ENCODE data around the gene GRK5. TPM values are rescaled to one million over a fixed set of nuclear protein-coding genes. Genes with fewer than 3 reads are reported as not detected.
"Not testable (repeated sequence)": the region's sequence is repeated elsewhere in the genome, so short reads cannot be mapped to it uniquely, and the experiment has no call there.

The GRK5 gene
- total RNA-seq, 1 donor from 2014 or later = 93.1 TPM

DNA sequence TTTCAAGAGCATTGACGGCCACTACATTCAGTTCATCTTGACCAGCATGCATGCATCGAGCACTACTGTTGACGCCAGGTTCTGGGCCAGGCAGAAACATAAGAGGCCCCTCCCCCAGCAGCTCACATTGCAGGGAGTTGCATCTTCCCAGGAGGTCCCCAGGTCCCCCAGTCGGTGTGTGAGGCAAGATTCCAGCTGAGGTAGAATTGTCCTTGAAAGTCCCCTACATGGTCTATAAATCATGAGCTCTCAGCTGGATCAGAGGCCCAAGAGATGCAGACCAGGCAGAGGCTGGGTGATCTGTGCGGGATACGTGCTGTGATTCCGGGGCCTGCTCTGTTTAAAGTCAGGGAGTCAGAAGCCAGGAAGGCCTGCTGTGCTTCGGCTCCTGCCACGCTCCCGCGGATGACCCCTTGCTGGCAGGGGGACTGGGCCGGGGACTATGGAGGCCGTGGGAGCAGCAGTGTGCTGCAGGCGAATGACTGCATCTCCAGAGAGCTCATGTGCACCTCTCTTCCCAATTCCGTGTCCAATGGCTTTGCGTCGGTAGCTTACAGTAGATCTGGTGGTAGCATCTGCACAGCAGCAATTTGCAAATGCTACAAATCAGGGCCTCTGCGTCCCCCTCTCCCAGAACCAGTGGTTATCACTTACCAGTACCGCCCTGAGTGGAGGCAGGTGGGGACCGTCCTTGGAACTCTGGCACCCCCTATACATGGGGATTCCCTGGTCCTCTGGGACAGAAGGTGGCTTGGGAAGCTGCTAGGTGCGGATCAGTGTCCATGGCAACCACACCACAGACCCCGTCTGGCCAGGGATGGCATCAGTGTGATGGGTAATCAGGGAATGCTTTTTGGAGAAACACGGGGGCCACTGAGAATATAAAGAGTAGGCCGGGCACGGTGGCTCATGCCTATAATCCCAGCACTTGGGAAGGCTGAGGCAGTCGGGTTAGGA lies 241.5 kb downstream of the GRK5 start:
- DNase-seq (ENCODE audit: extremely low read depth, low read depth, low spot score) = no peak

DNA sequence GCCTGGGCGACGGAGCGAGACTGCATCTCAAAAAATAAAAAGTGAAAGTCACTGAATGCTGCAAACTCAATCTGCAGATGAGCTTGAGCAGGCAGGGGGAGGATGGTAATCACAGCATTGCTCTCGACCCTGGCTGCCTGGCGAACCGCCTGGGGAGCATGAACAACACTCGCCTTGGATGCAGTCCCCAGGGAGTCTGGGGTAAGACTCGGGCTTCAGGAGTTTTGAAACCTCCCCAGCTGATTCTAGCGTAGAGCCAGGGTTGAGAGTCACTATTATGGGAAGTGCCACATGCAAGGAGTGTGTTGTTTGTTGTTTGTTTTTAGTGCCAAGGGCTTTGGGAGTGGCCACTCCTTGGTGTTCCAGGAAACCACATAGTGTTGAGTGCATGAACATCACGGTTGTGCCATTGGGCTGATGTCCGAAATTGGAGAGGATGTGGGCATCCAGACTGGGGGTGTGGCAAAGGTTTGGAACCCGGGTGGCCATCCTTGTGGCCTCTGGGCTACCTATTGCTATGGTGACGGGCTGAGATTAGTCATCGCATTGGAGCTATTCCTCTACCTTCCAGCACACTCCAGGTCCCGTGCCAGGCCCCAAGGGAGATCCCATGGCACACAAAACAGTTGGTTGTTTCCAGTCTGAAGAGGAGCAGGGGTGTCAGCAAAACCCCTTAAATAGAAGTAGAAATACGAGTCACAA lies 242.5 kb downstream of the GRK5 start:
- no peak for DNase-seq (ENCODE audit: extremely low read depth, low read depth, low spot score)

DNA sequence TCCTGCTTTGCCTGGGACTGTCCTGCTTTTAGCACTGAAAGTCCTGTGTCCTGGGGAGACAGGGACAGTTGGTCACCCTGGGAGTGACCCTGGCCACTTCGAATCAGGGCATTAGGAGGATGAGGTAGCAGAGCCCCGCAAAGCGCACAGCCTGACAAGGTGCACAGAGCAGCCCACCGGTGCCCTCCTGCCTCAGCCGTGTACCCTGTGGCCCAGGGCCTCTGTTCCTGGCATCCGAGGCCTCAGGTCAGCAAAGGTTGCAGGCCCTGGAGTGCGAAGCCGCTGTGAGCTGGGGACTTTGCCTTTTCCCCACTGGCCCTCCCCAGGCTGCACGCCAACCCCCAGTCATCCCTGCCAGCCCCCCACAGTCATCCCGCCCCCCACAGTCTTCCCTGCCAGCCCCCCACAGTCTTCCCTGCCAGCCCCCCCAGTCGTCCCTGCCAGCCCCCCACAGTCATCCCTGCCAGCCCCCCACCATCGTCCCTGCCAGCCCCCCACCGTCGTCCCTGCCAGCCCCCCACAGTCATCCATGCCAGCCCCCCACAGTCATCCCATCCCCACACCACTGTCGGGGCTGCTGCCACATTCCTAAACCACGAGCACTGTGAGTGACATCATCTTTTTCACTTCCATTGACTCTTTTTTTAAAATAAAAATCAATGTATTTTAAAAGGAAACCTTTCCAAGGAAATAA lies 243.4 kb downstream of the GRK5 start:
- DNase-seq (ENCODE audit: extremely low read depth, low read depth, low spot score) = no peak

DNA sequence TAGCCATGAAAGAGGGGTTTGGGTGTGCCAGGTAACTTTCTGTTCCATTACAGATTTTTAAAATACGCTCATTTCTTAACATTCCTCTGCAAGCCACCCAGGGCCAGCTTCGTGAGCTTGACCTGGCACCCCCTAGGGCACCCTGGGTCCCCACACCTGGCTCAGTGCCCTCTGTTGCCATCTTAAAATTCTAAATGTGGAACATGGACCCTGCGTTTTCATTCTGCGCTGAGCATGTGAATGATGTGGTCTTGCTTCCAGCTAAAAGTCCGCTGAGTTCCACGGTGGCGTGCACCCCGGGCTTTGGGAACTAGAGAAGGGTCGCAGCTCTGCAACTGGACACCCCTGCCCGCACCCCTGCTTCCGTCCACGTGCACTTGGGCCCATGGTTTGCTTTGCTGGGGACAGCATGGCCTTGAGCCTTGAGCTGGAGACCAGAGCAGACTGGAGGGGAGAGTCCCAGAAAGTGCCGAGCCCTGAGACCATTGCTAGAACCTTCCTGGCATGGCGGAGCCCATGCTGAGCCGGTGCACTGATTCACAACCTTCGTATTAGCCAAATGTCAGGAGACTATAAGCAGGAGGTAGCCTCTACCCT lies 244.0 kb downstream of the GRK5 start:
- no peak for DNase-seq (ENCODE audit: extremely low read depth, low read depth, low spot score)

DNA sequence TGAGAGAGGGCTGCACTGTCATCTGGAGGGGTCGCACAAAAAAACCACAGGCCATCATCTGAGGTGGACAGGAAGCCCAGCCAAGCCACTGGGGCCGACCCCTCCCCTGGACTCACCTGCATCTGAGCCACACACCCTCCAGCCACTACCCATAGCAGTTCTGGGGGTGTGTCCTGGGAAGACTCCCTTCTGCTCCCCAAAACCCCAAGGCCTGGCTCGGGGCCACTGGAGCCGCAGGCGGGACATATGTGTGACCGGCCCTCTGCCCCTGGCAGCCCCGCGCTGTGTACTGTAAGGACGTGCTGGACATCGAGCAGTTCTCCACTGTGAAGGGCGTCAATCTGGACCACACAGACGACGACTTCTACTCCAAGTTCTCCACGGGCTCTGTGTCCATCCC lies 245.0 kb downstream of the GRK5 start:
- DNase-seq (ENCODE audit: extremely low read depth, low read depth, low spot score) = no peak

DNA sequence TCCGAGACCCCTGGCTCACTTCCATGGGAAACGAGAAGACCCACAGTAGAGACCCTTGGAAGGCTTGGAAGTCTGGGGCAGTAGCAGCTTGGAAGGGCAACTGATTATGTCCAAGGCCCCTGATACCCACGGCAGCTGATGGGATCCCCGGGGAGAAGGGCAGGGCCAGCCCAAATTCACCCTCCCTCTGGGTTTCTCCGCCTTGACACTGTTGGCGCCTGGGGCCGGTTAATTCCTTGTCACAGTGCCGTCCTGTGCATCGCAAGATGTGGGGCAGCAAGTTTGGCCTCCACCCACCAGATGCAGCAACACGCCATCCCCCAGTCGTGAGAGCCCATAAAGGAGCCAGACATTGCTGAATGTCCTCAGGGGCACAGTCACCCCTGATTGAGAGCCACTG lies 245.9 kb downstream of the GRK5 start:
- DNase-seq (ENCODE audit: extremely low read depth, low read depth, low spot score) = no peak

DNA sequence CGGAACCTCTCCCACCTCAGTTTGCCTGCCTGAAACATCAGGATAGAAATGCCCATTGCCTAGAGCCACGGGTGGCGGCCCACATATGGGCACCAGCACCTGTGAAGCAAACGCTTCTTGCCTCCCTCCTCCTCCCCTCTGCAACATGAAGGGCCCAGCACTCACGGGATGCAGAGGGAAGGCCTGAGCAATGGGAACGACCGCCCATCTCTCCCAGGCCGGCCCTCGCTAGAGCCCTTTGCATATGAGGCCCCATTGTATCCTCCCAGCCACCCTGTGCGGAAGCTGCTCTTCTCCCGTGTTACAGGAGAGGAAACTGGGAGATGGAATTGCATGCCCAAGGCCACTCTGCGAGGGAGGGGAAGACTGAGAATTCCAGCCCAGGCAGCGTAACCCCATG lies 246.9 kb downstream of the GRK5 start:
- no peak for DNase-seq (ENCODE audit: extremely low read depth, low read depth, low spot score)

DNA sequence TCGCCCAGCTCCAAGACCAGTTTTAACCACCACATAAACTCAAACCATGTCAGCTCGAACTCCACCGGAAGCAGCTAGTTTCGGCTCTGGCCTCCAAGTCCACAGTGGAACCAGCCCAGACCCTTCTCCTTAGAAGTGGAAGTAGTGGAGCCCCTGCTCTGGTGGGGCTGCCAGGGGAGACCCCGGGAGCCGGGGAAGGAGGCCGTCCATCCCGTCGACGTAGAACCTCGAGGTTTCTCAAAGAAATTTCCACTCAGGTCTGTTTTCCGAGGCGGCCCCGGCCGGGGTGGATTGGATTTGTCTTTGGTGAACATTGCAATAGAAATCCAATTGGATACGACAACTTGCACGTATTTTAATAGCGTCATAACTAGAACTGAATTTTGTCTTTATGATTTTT lies 247.6 kb downstream of the GRK5 start:
- no peak for DNase-seq (ENCODE audit: extremely low read depth, low read depth, low spot score)

DNA sequence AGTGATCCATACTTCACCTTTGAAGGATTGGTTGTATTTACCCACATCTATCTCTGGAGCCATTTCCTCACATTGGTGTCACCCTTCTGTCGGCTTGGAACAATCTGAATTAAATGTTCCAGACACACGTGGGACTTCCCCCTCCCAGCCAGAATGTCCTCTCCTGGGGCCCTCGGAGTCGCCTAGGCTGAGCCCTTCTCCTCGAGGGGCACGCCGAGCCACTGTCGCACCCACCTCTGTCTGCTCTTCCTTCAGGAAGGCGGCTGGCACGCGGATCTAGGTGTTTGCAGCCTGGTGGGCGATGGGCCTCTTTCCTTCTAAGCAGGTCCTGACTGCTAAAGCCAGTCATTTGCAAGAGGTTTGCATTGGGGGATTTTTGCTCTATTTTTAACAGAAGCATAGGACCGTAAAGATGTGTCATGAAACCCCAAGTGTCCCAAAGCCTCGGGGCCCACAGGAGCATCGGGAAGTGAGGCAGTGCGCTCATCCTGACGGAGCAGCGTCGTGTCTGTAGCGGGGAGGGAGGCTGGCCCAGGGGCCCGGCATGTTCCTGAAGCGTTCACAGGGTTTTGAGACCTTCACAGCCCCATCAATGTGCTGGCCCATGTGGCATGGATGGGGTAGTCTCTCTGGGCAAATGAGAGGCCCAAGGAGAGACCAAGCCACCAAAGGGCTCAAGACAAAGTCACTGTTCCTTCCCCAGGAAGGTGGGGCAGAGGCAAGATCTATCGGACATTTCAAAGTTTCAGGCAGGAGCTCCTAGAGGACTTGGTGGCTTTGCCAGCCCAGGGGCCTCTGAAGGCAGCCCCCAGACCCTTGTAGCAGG lies 248.5 kb downstream of the GRK5 start:
- DNase-seq (ENCODE audit: extremely low read depth, low read depth, low spot score) = no peak

DNA sequence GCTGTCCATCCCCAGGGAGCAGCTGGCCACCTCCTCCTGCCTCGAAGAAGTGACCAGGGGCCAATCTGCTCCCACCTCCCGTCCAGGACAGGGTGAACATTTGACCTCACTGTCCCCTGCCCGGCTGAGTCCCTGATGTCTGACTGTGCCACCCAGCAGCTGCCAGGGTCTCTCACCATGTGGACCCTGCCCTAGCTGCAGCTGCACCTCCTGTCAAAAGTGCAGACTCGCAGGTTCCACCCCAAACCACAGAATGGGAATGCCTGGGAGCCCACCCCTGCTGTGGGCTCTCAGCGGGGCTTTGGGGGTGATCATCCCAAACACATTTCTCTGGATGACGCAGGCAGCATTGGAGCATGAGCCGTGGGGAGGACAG lies 249.1 kb downstream of the GRK5 start:
- DNase-seq (ENCODE audit: extremely low read depth, low read depth, low spot score) = no peak

DNA sequence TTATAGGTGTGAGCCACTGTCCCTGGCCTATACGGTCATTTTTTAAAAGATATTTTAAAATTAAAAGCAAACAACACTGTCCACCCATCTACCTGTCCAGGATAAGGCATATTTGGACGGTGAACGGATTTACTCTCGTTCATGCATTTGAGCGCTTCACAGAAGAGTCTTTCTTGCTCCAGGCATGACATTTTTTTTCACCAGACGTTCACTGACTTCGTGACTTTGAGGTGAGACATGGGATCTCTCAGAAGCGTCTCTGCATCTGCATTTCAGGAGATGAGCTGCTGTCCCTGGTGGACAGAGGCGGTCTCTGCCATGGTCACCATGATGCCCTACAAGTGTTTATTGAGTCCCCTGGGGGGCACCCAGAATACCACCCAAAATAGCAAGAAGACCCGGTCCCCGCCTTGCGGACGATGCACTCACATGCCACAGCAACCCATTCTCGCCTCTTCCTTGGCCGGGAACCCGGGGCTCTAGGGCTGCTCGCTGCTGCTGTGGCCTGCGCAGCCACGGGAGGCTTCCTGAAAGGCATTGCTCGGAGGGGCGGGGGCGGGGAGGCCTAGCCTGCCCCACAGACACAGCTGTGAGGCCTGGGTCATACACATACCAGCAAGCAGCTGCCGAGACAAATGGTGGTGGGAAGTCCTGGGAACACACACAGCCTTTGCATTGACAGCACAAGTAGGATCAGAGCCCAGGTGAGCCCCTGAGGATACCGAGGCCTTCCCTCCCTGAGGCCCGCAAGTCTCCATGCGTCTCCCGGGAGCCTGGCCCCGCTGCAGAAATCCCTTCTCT lies 250.8 kb downstream of the GRK5 start:
- no peak for DNase-seq (ENCODE audit: extremely low read depth, low read depth, low spot score)

DNA sequence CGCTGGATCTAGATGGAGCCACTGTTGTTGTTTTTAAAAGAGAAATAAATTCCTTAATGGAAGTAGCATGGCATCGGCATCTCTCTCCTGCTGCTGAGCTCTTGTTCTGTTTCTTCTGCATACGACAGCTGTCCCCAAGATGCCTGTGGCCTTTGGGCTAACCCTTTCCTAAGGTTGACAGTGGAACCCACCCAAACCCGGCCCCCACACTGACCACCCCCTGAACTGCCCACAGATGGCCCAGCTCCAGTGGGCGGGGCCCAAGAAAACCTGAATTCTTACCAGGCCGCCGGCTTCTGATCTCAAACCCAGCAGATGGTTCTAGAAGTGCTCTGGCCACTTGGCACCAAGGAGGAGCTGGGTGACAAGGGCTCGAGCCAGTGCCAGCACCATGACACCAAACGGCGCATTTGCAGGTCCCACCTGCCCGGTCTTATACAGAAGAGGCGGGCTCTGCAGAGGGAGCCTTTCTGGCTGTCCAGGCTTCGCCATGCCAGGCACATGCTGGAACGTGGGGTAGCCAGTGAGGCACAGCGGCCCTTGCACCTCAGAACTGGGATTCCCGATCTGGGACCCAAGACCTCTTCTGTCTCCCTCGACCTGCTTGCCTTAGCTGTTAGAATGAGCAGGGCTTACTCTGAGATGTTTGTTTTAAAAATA lies 252.4 kb downstream of the GRK5 start:
- DNase-seq (ENCODE audit: extremely low read depth, low read depth, low spot score) = no peak

DNA sequence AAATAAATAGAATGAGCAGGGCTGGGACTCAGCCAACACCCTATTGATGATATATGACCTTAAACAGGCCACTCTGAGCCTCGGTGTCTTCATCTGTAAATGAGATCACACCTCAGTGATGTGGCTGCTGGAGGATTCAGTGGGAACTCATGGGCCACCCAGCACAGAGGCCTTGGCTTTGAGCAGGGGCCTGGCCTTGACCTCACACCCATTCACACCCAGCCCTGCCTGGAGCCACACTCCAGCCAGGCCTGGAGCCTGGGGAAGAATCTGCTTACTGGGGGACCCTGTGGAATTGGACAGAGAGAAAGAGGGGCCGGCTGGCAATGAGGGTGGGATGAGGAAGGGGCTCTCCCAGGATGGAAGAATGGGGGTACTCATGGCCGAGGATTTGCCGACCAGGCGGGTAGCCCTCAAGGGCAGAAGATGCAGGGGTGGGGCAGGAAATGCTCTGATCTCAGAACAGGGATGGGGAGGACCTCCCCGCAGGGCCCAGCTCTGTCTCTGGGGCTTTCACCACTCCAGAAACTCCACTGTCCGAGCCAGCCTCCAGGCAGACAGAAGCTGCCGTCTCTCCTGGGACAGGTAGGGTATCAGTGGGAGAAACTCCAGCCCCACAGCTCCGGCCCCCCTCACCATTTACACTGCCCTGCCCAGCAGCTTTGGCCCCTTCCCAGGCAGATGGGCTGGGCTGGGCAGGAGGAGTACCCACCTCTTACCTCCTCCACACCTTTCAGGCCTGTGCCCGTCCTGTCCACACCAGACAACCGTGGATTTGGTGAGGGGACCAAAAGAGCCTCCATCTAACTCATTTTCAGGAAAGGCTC lies 253.2 kb downstream of the GRK5 start:
- no peak for DNase-seq (ENCODE audit: extremely low read depth, low read depth, low spot score)

DNA sequence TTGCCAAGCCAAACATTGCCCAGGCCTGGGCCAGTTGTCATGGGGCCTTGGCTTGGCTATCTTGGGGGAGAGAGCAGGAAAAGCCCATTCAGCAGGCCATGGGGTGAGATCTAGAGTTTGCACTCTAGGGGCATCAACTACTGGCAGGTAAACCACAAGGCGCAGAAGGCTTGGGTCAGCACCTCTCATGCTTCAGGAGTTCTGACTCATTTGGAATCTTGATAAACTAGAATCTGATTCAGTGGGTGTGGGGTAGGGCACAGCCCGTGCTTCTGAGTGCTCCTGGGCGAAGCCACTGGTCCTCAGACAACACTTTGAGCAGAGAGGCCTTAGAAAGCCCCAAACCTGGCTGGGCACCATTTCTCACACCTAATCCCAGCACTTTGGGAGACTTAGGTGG lies 254.0 kb downstream of the GRK5 start:
- DNase-seq (ENCODE audit: extremely low read depth, low read depth, low spot score) = no peak

DNA sequence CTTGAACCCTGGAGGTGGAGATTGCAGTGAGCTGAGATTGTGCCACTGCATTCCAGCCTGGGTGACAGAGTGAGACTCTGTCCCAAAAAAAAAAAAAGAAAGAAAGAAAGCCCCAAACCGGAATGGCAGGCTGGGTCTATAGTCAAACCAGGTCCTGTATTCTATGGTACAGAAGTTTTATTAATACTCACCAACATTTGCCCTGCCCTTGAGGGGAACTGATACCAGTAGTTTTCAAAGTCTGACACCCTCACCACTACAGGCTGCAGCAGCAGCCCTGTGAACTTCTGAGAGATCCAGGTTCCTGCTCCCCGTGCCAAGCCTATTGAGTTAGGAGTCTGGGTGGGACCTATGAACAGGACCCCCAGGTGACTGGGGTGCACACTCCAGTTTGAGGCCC lies 254.6 kb downstream of the GRK5 start:
- DNase-seq (ENCODE audit: extremely low read depth, low read depth, low spot score) = no peak

DNA sequence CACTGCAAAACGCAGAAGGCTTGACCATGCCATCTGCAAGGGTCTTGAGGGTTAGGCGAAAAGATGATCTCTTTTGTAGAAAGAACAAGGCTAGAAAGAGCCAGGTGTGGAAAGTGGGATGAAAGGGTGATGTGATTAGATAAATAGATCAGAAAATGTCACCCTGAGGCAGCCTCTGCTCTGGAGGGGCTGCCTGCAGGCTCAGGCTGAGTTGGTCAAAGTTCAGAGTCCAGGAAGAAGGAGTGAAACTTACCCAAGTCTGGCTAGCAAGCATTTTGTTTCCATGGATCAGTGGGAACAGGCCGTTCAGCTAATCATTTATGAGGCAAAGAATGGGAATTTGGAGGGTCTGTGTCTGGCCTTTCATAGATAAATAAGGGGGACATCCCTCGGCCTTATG lies 255.4 kb downstream of the GRK5 start:
- DNase-seq (ENCODE audit: extremely low read depth, low read depth, low spot score) = no peak

DNA sequence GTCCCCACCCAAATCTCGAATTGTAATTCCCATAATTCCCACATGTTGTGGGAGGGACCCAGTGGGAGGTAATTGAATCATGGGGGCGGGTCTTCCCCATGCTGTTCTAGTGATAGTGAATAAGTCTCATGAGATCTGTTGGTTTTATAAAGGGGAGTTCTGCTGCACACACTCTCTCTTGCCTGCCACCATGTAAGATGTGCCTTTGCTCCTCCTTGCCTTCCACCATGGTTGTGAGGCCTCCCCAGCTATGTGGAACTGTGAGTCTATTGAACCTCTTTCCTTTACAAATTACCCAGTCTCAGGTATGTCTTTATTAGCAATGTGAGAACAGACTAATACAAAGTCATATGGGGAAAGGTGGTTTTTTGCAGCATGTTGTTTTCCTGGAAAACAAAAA lies 255.8 kb downstream of the GRK5 start:
- not testable (repeated sequence) for DNase-seq (ENCODE audit: extremely low read depth, low read depth, low spot score)

DNA sequence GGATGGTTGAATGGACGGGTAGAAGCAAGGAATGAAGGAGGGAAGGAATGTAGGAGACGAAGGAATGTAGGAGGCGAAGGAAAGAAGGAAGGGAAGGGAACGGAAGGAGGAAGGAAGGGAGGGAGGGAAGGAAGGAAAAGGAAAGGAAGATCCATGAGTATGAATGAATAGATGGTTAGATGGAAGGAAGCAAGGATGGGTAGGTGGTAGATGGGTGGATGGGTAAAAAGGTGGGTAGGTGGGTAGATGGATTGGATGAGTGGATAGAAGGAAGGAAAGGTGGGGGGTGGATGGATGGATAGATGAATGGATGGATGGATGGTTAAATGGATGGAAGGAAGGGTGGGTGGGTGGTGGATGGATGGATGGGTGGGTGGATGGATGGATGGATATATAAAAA lies 257.7 kb downstream of the GRK5 start:
- DNase-seq (ENCODE audit: extremely low read depth, low read depth, low spot score) = no peak
